ENCODE data around the gene TPPP. TPM values are rescaled to one million over a fixed set of nuclear protein-coding genes. Genes with fewer than 3 reads are reported as not detected.
A peak's percentile ranks its signal among the peaks of the same experiment; 100 is the strongest.

Gene TPPP
- total RNA-seq, 2 donors from 2014 or later, result 12.2 to 15.7 TPM

- peak; percentile 95 to 99 for TF ChIP-seq CTCF (IDR thresholded peaks at IDR 0.05)
- H3K4me1 ChIP-seq, result peaks cover 0 to 57% of the 10 kb centered on the region in 2 donors
- peak overlapping the region in 1 of 2 donors; percentile 31 for H3K4me3 ChIP-seq
- peak overlapping the region; percentile 1 to 58 for H3K27ac ChIP-seq
- no peaks in the 10 kb centered on the region for H3K9me3 ChIP-seq
- H3K36me3 ChIP-seq, result no peaks in the 10 kb centered on the region
- DNase-seq (ENCODE audit: low spot score), result no peak
- H3K27me3 ChIP-seq, result no peaks in the 10 kb centered on the region
These were observed 21.5 kb downstream of the TPPP start for GRCh38 chr5:671459-672328.

GRCh38 chr5:670396-671270 lies 22.5 kb downstream of the TPPP start:
- no peak overlapping the region for H3K27ac ChIP-seq
- H3K4me1 ChIP-seq, result peaks cover 0 to 57% of the 10 kb centered on the region in 2 donors
- DNase-seq (ENCODE audit: low spot score), result no peak
- no peak overlapping the region for H3K4me3 ChIP-seq
- H3K36me3 ChIP-seq, result no peaks in the 10 kb centered on the region
- TF ChIP-seq CTCF (IDR thresholded peaks at IDR 0.05), result no peak
- H3K9me3 ChIP-seq, result no peaks in the 10 kb centered on the region
- no peaks in the 10 kb centered on the region for H3K27me3 ChIP-seq

DNA sequence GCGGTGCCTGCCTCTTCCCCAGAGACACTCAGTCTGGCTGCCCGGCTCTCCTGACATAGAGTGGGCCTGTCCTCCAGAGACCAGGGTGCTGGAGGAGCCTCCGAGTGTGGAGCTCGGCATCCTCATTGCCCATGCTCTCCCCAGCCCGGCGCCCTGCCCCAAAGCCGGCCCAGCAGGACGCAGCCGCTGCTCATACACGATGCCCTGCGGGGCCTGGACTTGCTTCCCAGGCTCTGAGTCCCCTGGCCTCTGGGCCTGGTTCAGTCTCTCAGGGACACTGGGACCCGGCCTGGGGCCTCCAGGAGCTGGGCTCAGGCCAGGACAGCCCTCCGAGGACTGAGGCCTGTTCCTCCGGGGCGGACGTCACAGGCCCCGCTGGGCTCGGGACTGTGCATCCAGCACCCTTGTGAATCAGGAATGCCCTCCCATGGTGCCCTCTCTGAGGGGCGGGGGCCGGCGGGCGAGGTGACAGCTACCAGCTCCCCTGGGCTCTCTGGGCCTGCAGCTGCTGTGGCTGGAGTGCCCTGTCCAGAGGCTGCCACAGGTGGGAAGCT lies 23.2 kb downstream of the TPPP start:
- no peak for DNase-seq (ENCODE audit: low spot score)
- H3K27me3 ChIP-seq, result no peaks in the 10 kb centered on the region
- no peaks in the 10 kb centered on the region for H3K9me3 ChIP-seq
- peaks cover 0 to 56% of the 10 kb centered on the region in 2 donors for H3K4me1 ChIP-seq
- TF ChIP-seq CTCF (IDR thresholded peaks at IDR 0.05), result no peak
- H3K4me3 ChIP-seq, result no peak overlapping the region
- peaks cover 5% of the 10 kb centered on the region for H3K36me3 ChIP-seq
- H3K27ac ChIP-seq, result peak overlapping the region; percentile 31 to 48

GRCh38 chr5:669111-669841 lies 23.9 kb downstream of the TPPP start:
- no peaks in the 10 kb centered on the region for H3K9me3 ChIP-seq
- H3K27ac ChIP-seq, result peak overlapping the region; percentile 31 to 48
- no peak overlapping the region for H3K4me3 ChIP-seq
- peaks cover 11% of the 10 kb centered on the region for H3K36me3 ChIP-seq
- TF ChIP-seq CTCF (IDR thresholded peaks at IDR 0.05), result peak; percentile 75 to 81
- H3K4me1 ChIP-seq, result peaks cover 0 to 50% of the 10 kb centered on the region in 2 donors
- H3K27me3 ChIP-seq, result no peaks in the 10 kb centered on the region
- DNase-seq (ENCODE audit: low spot score), result no peak

DNA sequence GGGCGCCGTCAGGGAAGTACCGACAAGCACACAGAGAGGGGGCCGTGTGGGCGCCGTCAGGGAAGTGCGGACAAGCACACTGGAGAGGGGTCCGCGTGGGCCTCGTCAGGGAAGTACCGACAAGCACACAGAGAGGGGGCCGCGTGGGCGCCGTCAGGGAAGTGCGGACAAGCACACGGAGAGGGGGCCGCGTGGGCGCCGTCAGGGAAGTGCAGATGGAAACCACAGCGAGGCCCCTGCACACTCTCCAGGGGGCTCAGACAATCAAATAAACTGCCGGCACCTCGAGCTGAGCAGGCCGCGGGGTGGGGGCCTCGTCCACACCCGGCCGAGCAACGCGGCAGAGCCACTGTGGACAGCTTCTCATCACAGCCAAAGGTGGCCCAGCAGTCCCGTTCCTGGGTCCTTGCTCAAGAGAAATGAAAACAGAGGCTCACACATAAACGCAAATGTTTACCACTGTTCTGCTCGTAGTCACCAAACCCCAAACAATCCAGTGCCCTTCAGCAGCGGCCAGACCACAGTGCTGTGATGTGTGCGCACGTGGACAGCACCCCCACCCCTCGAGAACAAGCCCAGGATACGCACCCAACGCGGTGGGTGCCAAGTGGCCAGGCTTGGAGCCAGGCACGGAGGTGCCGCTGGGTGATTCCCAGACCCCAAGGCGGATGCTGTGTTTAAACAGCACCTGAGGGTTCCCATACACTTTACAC lies 24.7 kb downstream of the TPPP start:
- H3K27me3 ChIP-seq, result no peaks in the 10 kb centered on the region
- no peak for DNase-seq (ENCODE audit: low spot score)

More for the DNA sequence above, 24.7 kb downstream of the TPPP start:
- H3K4me3 ChIP-seq, result no peak overlapping the region
- H3K9me3 ChIP-seq, result no peaks in the 10 kb centered on the region
- no peak for TF ChIP-seq CTCF (IDR thresholded peaks at IDR 0.05)
- H3K4me1 ChIP-seq, result peaks cover 0 to 41% of the 10 kb centered on the region in 2 donors
- H3K36me3 ChIP-seq, result peaks cover 19% of the 10 kb centered on the region
- H3K27ac ChIP-seq, result no peak overlapping the region
